Omental fat pad (tissue), 4 donors: ENCODE data around the gene SNRPA. TPM values are rescaled to one million over a fixed set of nuclear protein-coding genes. Genes with fewer than 3 reads are reported as not detected.
"Not testable (repeated sequence)": the region's sequence is repeated elsewhere in the genome, so short reads cannot be mapped to it uniquely, and the experiment has no call there.

ENCODE experiments used
- ATAC-seq: fragments of 150-250 bp; one replicate; pipeline ENCODE4 v1.9.1; 2016; ENCODE audit warnings: mild to moderate bottlenecking, moderate library complexity; ENCODE audit not compliant: low FRiP score
- DNase-seq: peaks from one replicate; pipeline ENCODE4 v3.0.0-alpha.2; 2019; ENCODE audit warnings: low spot score
- CTCF ChIP-seq, 3 donors: fragments of 450-650 bp; IDR thresholded peaks; one replicate each; pipeline ENCODE4 v1.5.1; 2016 to 2017; ENCODE audit warnings: antibody characterized with exemption in 3 of 3, mild to moderate bottlenecking in 3 of 3, moderate library complexity in 2 of 3
- total RNA-seq, 4 donors: library from RNA; depleted of rRNA; stranded (reverse); fragments of >200 nt; gene quantifications; one replicate each; pipeline ENCODE4 v1.1.0, GENCODE V29; 2016

Gene SNRPA
- total RNA-seq, 4 donors from 2014 or later = 34.8 to 46.8 (median 41.0) TPM

- ATAC-seq = peak; percentile 95
- TF ChIP-seq CTCF (IDR thresholded peaks at IDR 0.05) = no peak
- DNase-seq = peak; percentile 99
Measured at GRCh38 chr19:40777937-40778705, 27.1 kb downstream of the SNRPA start, which contains the start of gene RAB4B. RAB4B (plus strand) TSS chr19:40778247; CDS start chr19:40778376, 129 bp downstream.

- ATAC-seq = no peak
- DNase-seq = no peak
- TF ChIP-seq CTCF (IDR thresholded peaks at IDR 0.05) = no peak
Measured at GRCh38 chr19:40778706-40779284, 27.8 kb downstream of the SNRPA start.

- no peak for DNase-seq
- no peak for TF ChIP-seq CTCF (IDR thresholded peaks at IDR 0.05)
- no peak for ATAC-seq
Measured at GRCh38 chr19:40780582-40780981, 29.6 kb downstream of the SNRPA start.

- no peak for ATAC-seq
- DNase-seq = no peak
- TF ChIP-seq CTCF (IDR thresholded peaks at IDR 0.05) = no peak
Measured at GRCh38 chr19:40781140-40781539, 30.1 kb downstream of the SNRPA start.

- ATAC-seq = no peak
- no peak for TF ChIP-seq CTCF (IDR thresholded peaks at IDR 0.05)
Measured at GRCh38 chr19:40783711-40784110, 32.7 kb downstream of the SNRPA start.

GRCh38 chr19:40784146-40784545 lies 33.1 kb downstream of the SNRPA start:
- not testable (repeated sequence) for ATAC-seq, DNase-seq

More at GRCh38 chr19:40783711-40784110, 32.7 kb downstream of the SNRPA start:
- DNase-seq = no peak

GRCh38 chr19:40785526-40785925 lies 34.5 kb downstream of the SNRPA start:
- TF ChIP-seq CTCF (IDR thresholded peaks at IDR 0.05) = no peak
- DNase-seq (no peak), ATAC-seq (no peak)
